Transverse colon (tissue), 4 donors: Measurements from ENCODE around the gene NR4A1. TPM values are rescaled to one million over a fixed set of nuclear protein-coding genes. Genes with fewer than 3 reads are reported as not detected.
A peak's percentile ranks its signal among the peaks of the same experiment; 100 is the strongest.

ENCODE experiments used
- DNase-seq: peaks from one replicate; pipeline ENCODE4 v3.0.0-alpha.2; 2019
- H3K27ac ChIP-seq, 4 donors: fragments of 200-600 bp; sonication (generic); 2 replicates each; pipeline ENCODE4 v1.5.1; 2016 to 2018; ENCODE audit warnings: inconsistent platforms in 4 of 4
- H3K27me3 ChIP-seq: fragments of 200-600 bp; sonication (generic); 2 replicates; pipeline ENCODE4 v1.5.1; 2017; ENCODE audit warnings: inconsistent platforms
- H3K36me3 ChIP-seq, 4 donors: fragments of 200-600 bp; sonication (generic); 2 replicates each; pipeline ENCODE4 v1.5.1; 2017 to 2019; ENCODE audit warnings: inconsistent platforms in 4 of 4
- H3K4me1 ChIP-seq, 4 donors: fragments of 200-600 bp; sonication (generic); 2 replicates each; pipeline ENCODE4 v1.5.1; 2017 to 2020; ENCODE audit warnings: inconsistent platforms in 4 of 4
- H3K4me3 ChIP-seq, 4 donors: fragments of 200-600 bp; sonication (generic); 1 replicate in 1 of 4; 2 replicates in 3 of 4; pipeline versions ENCODE4 v1.5.1 to v1.6.1; 2017 to 2019; ENCODE audit warnings: inconsistent platforms in 4 of 4
- H3K9me3 ChIP-seq, 2 donors: fragments of 200-600 bp; sonication (generic); 2 replicates each; pipeline ENCODE4 v1.5.1; 2017 to 2019; ENCODE audit warnings: inconsistent platforms in 2 of 2
- EP300 ChIP-seq: sonication (generic); formaldehyde crosslinking; IDR thresholded peaks from one replicate; pipeline ENCODE4 v1.6.1; 2017; ENCODE audit warnings: antibody characterized with exemption, low read depth
- POLR2A ChIP-seq: fragments of 450-650 bp; IDR thresholded peaks from one replicate; pipeline ENCODE4 v1.6.1; 2016; ENCODE audit warnings: antibody characterized with exemption, mild to moderate bottlenecking, moderate library complexity
- POLR2AphosphoS5 ChIP-seq, 3 donors: sonication (generic); formaldehyde crosslinking; IDR thresholded peaks; one replicate each; pipeline ENCODE4 v1.6.1; 2016; ENCODE audit warnings: antibody characterized with exemption in 3 of 3
- WGBS, 2 donors: methylation state at CpG; one replicate each; pipeline ENCODE4 v1.1.5; 2018; ENCODE audit warnings: low coverage in 1 of 2; 5-methylcytosine and 5-hydroxymethylcytosine counted together
- in situ Hi-C, 4 donors: fragments of 200-750 bp; cut with MboI; loops; one replicate each; pipeline versions ENCODE4 v1.15.0 to v1.15.1; 2017; ENCODE audit warnings: low sequenced_read_pairs in 3 of 4, low pct_ligation_motif_present in 1 of 4, low pct_unique_long_range_greater_than_20kb in 1 of 4
- intact Hi-C: fragments of 100-400 bp; cut with DNase I; formaldehyde crosslinking; loops from one replicate; pipeline ENCODE4 v1.15.1; 2023; ENCODE audit warnings: low total_unique reads
- total RNA-seq, 4 donors: library from RNA; depleted of rRNA; stranded (reverse); fragments of >200 nt; gene quantifications; one replicate each; pipeline ENCODE4 v1.1.0, GENCODE V29; 2016
- TF ChIP-seq, protein P1 (sequence below), 5 experiments: fragments of 200-600 bp in 3 of 5; fragments of 450-650 bp in 2 of 5; sonication (generic) in 3 of 5; IDR thresholded peaks; 1 replicate in 2 of 5; 2 replicates in 3 of 5; pipeline ENCODE4 v1.5.1; 2016 to 2017; ENCODE audit warnings: antibody characterized with exemption in 5 of 5, inconsistent platforms in 3 of 5, mild to moderate bottlenecking in 2 of 5, moderate library complexity in 1 of 5

NR4A1 gene
- total RNA-seq, 4 donors from 2014 or later, result 50.7 to 102 (median 76.9) TPM

- peaks cover 0 to 29% (median 16%) of the 10 kb centered on the region in 4 donors for H3K4me1 ChIP-seq
- no peaks in the 10 kb centered on the region for H3K9me3 ChIP-seq
- peaks cover 30% of the 10 kb centered on the region for H3K27me3 ChIP-seq
- in situ Hi-C loops (no loop called here), intact Hi-C loops (loop anchor here (2.0 kb wide), 1 partner anchor 17 kb away; no protein-coding TSS in a partner anchor)
- H3K27ac ChIP-seq, result no peak overlapping the region
- 76% methylated on average over 10 of the region's 10 CpGs; no CpG with 5 or more reads in 1 of the 2 donors for WGBS, 2 donors
- TF ChIP-seq POLR2A, result no peak
- TF ChIP-seq EP300, result no peak
- TF ChIP-seq POLR2AphosphoS5 (IDR thresholded peaks at IDR 0.05), result no peak
- TF ChIP-seq, protein P1, sequence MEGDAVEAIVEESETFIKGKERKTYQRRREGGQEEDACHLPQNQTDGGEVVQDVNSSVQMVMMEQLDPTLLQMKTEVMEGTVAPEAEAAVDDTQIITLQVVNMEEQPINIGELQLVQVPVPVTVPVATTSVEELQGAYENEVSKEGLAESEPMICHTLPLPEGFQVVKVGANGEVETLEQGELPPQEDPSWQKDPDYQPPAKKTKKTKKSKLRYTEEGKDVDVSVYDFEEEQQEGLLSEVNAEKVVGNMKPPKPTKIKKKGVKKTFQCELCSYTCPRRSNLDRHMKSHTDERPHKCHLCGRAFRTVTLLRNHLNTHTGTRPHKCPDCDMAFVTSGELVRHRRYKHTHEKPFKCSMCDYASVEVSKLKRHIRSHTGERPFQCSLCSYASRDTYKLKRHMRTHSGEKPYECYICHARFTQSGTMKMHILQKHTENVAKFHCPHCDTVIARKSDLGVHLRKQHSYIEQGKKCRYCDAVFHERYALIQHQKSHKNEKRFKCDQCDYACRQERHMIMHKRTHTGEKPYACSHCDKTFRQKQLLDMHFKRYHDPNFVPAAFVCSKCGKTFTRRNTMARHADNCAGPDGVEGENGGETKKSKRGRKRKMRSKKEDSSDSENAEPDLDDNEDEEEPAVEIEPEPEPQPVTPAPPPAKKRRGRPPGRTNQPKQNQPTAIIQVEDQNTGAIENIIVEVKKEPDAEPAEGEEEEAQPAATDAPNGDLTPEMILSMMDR (IDR thresholded peaks at IDR 0.05), result no peak
- no peak for DNase-seq
- no peak overlapping the region for H3K4me3 ChIP-seq
- no peaks in the 10 kb centered on the region for H3K36me3 ChIP-seq
Measured at GRCh38 chr12:52005218-52005902, 45.9 kb upstream of the NR4A1 start.

GRCh38 chr12:52005903-52006703 is 45.1 kb upstream of the NR4A1 start:
- H3K27me3 ChIP-seq, result peaks cover 30% of the 10 kb centered on the region
- H3K36me3 ChIP-seq, result no peaks in the 10 kb centered on the region
- no peaks in the 10 kb centered on the region for H3K9me3 ChIP-seq
- peak overlapping the region in 3 of 4 donors; percentile 30 to 70 (median 58) for H3K4me3 ChIP-seq
- peaks cover 0 to 36% (median 19%) of the 10 kb centered on the region in 4 donors for H3K4me1 ChIP-seq
- 0 to 34% methylated on average over 5 to 28 of the region's 28 CpGs for WGBS, 2 donors
- in situ Hi-C loops, result no loop called here
- DNase-seq, result peak; percentile 75
- intact Hi-C loops, result loop anchor here (2.0 kb wide), 1 partner anchor 17 kb away; no protein-coding TSS in a partner anchor
- H3K27ac ChIP-seq, result peak overlapping the region; percentile 10 to 91 (median 80)
- no peak for TF ChIP-seq EP300
- TF ChIP-seq POLR2AphosphoS5 (IDR thresholded peaks at IDR 0.05), result peak in 1 of 3 donors; percentile 53
- TF ChIP-seq, protein P1 (IDR thresholded peaks at IDR 0.05), result no peak
- TF ChIP-seq POLR2A, result peak; percentile 12

DNA sequence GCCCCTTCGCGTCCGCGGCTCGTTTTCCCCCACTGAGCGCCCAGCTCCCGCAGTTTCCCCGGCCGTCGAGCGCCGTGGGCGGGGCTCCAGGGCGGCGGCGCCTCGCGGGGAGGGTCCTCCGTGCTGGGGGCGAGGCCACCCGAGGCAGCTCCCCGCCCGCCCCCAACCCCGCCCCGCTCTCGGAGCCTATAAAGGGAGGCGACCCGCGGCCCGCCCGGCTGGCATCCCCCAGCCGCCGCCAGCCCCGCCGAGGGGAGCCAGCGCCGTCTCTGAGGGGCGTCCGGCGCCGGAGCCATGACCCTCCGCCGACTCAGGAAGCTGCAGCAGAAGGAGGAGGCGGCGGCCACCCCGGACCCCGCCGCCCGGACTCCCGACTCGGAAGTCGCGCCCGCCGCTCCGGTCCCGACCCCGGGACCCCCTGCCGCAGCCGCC is 44.5 kb upstream of the NR4A1 start, which contains the start of gene TAMALIN:
TAMALIN (plus strand) TSS at position 221 of the 432 bp plus-strand sequence; CDS start at position 295, 74 bp downstream.
- TF ChIP-seq POLR2A, result peak; percentile 79
- TF ChIP-seq EP300, result no peak
- TF ChIP-seq, protein P1 (IDR thresholded peaks at IDR 0.05), result no peak
- peak; percentile 79 to 91 (median 90) for TF ChIP-seq POLR2AphosphoS5 (IDR thresholded peaks at IDR 0.05)
- intact Hi-C loops (no loop called here), in situ Hi-C loops (no loop called here)
- Histone ChIP-seq H3K9me3 (no peaks in the 10 kb centered on the region), H3K4me1 (peaks cover 0 to 36% (median 19%) of the 10 kb centered on the region in 4 donors), H3K4me3 (peak within 1 kb of the TSS; percentile 30 to 82 (median 64)), H3K27ac (peak within 1 kb of the TSS; percentile 78 to 91 (median 82)), H3K36me3 (no peaks in the 10 kb centered on the region), H3K27me3 (peaks cover 30% of the 10 kb centered on the region)
- DNase-seq, result peak; percentile 79
- 0% methylated on average over 28 of the region's 60 CpGs; no CpG with 5 or more reads in 1 of the 2 donors for whole genome bisulfite sequencing, 2 donors
